Measurements from ENCODE around the gene ARHGAP15. TPM values are rescaled to one million over a fixed set of nuclear protein-coding genes. Genes with fewer than 3 reads are reported as not detected.

ARHGAP15 gene
- total and polyA plus RNA-seq, 12 donors = 1.3 to 7.7 (median 2.8) TPM

- Histone ChIP-seq H3K27me3 (no peaks in the 10 kb centered on the region), H3K27ac (no peak overlapping the region), H3K9me3 (no peaks in the 10 kb centered on the region), H3K36me3 (no peaks in the 10 kb centered on the region), H3K4me1 (no peaks in the 10 kb centered on the region), H3K4me3 (no peak overlapping the region)
- TF ChIP-seq, protein P1, sequence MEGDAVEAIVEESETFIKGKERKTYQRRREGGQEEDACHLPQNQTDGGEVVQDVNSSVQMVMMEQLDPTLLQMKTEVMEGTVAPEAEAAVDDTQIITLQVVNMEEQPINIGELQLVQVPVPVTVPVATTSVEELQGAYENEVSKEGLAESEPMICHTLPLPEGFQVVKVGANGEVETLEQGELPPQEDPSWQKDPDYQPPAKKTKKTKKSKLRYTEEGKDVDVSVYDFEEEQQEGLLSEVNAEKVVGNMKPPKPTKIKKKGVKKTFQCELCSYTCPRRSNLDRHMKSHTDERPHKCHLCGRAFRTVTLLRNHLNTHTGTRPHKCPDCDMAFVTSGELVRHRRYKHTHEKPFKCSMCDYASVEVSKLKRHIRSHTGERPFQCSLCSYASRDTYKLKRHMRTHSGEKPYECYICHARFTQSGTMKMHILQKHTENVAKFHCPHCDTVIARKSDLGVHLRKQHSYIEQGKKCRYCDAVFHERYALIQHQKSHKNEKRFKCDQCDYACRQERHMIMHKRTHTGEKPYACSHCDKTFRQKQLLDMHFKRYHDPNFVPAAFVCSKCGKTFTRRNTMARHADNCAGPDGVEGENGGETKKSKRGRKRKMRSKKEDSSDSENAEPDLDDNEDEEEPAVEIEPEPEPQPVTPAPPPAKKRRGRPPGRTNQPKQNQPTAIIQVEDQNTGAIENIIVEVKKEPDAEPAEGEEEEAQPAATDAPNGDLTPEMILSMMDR (IDR thresholded peaks at IDR 0.05) = no peak
- WGBS, 2 donors = 54 to 61% methylated on average over 5 of the region's 5 CpGs
- no peak for ATAC-seq
- intact Hi-C loops (cut with DNase I) = no loop called here
- DNase-seq = no peak
Observed at GRCh38 chr2:143290221-143290620, 161.0 kb downstream of the ARHGAP15 start.

- WGBS, 2 donors = 96 to 97% methylated on average over 1 of the region's 1 CpG
- intact Hi-C loops (cut with DNase I) = no loop called here
- TF ChIP-seq, protein P1 (IDR thresholded peaks at IDR 0.05) = no peak
- Histone ChIP-seq H3K36me3 (no peaks in the 10 kb centered on the region), H3K9me3 (no peaks in the 10 kb centered on the region), H3K27ac (no peak overlapping the region), H3K4me3 (no peak overlapping the region), H3K4me1 (no peaks in the 10 kb centered on the region), H3K27me3 (no peaks in the 10 kb centered on the region)
- ATAC-seq (no peak), DNase-seq (no peak)
Observed at GRCh38 chr2:143294068-143294467, 164.8 kb downstream of the ARHGAP15 start.

- H3K27me3 ChIP-seq = no peaks in the 10 kb centered on the region
- H3K4me3 ChIP-seq = no peak overlapping the region
- intact Hi-C loops (cut with DNase I) = no loop called here
- no peak for ATAC-seq
- TF ChIP-seq, protein P1 (IDR thresholded peaks at IDR 0.05) = no peak
- WGBS, 2 donors = 61 to 65% methylated on average over 3 of the region's 3 CpGs
- H3K9me3 ChIP-seq = no peaks in the 10 kb centered on the region
- H3K36me3 ChIP-seq = no peaks in the 10 kb centered on the region
- H3K4me1 ChIP-seq = no peaks in the 10 kb centered on the region
- H3K27ac ChIP-seq = no peak overlapping the region
- DNase-seq = no peak
Observed at GRCh38 chr2:143296089-143296488, 166.9 kb downstream of the ARHGAP15 start.

DNA sequence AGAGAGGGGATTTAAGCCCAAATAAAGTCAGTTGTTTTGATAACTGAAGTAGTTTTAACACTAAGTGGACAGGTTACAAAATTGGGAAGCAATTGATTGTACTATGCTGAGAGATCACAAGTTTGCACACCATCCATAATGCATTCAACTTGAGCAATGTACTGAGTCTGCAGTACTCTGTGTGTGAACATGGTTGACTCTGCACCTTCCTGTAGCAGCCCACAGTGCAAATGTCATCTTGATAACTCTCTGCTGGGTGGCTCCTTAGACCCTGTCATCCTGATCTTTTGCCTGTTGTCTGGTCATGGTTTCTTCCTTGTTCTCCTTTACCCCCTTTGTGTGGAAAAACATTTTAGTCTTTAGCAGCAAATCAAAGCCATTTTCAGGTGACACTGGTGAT lies 168.0 kb downstream of the ARHGAP15 start:
- Histone ChIP-seq H3K36me3 (no peaks in the 10 kb centered on the region), H3K4me3 (no peak overlapping the region), H3K27me3 (no peaks in the 10 kb centered on the region), H3K4me1 (no peaks in the 10 kb centered on the region), H3K27ac (no peak overlapping the region), H3K9me3 (no peaks in the 10 kb centered on the region)
- intact Hi-C loops (cut with DNase I) = no loop called here
- ATAC-seq (no peak), DNase-seq (no peak)
- TF ChIP-seq, protein P1 (IDR thresholded peaks at IDR 0.05) = no peak

- no peak overlapping the region for H3K4me3 ChIP-seq
- H3K36me3 ChIP-seq = no peaks in the 10 kb centered on the region
- DNase-seq = no peak
- intact Hi-C loops (cut with DNase I) = no loop called here
- H3K9me3 ChIP-seq = no peaks in the 10 kb centered on the region
- H3K27me3 ChIP-seq = no peaks in the 10 kb centered on the region
- no peak for ATAC-seq
- TF ChIP-seq, protein P1 (IDR thresholded peaks at IDR 0.05) = no peak
- no peaks in the 10 kb centered on the region for H3K4me1 ChIP-seq
- H3K27ac ChIP-seq = no peak overlapping the region
Observed at GRCh38 chr2:143300536-143300935, 171.3 kb downstream of the ARHGAP15 start.

Data from heart right ventricle (tissue), 16 donors.